A549 treated with AZD2906 at 1 μM for 4 hours (cell line): ENCODE results near the gene RAVER2. TPM values are rescaled to one million over a fixed set of nuclear protein-coding genes. Genes with fewer than 3 reads are reported as not detected.

Experiments
- total RNA-seq: library from RNA; stranded (reverse); fragments of 200-300 nt; extraction: Qiagen RNA extraction; gene quantifications from 5 replicates; pipeline ENCODE4 v1.2.3, GENCODE V29; 2022

RAVER2 gene, protein sequence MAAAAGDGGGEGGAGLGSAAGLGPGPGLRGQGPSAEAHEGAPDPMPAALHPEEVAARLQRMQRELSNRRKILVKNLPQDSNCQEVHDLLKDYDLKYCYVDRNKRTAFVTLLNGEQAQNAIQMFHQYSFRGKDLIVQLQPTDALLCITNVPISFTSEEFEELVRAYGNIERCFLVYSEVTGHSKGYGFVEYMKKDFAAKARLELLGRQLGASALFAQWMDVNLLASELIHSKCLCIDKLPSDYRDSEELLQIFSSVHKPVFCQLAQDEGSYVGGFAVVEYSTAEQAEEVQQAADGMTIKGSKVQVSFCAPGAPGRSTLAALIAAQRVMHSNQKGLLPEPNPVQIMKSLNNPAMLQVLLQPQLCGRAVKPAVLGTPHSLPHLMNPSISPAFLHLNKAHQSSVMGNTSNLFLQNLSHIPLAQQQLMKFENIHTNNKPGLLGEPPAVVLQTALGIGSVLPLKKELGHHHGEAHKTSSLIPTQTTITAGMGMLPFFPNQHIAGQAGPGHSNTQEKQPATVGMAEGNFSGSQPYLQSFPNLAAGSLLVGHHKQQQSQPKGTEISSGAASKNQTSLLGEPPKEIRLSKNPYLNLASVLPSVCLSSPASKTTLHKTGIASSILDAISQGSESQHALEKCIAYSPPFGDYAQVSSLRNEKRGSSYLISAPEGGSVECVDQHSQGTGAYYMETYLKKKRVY
- total RNA-seq: 3.9 to 4.7 TPM (median 4.3 TPM) in 5 replicates

GRCh38 chr1:64744492-64745180 is at the start of gene RAVER2:
Gene RAVER2 (plus strand): TSS chr1:64745075. CDS start chr1:64745173, 98 bp downstream.

Other genes with a start within 250 kb of the RAVER2 start
- gene JAK1, start 221.5 kb downstream of the RAVER2 start, total RNA-seq: 165 to 215 TPM (median 188 TPM) in 5 replicates